ENCODE measurements around the gene PRSS2. TPM values are rescaled to one million over a fixed set of nuclear protein-coding genes. Genes with fewer than 3 reads are reported as not detected.

PRSS2 gene
- total and polyA plus RNA-seq, 9 of the 15 experiments (the other 6 are each of a cell fraction or from before 2014, with no cell fraction given) = 1.3 to 23.9 (median 3.8) TPM

DNA sequence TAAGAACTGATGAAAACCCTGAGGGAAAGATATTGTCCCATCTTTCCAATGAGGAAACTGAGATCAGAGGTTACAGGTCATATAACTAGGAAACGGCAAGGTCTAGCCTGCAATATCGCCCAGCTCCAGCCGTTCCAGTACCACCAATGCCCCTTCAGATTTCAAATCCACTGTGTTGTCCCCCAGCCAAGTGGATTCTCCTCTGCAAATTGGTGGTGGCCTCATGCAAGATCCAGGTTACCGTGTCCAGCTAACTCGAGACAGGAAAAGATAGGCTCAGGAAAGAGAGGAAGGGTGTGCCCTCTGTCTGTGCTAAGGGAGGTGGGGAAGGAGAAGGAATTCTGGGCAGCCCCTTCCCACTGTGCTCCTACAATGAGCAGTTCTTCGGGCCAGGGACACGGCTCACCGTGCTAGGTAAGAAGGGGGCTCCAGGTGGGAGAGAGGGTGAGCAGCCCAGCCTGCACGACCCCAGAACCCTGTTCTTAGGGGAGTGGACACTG, 25.3 kb downstream of the PRSS2 start:
- Histone ChIP-seq H3K9ac (ENCODE audit: insufficient read depth in 1 of 2, low read depth in 2 of 2, low read length in 2 of 2) (no peak overlapping the region), H3K36me3 (ENCODE audit: control insufficient read depth, insufficient read depth, low read length) (no peaks in the 10 kb centered on the region), H3K4me2 (ENCODE audit: insufficient read depth, low read length) (no peak overlapping the region), H3K9me3 (replicated peaks; ENCODE audit: control insufficient read depth, insufficient read depth, low read depth, low read length) (no peaks in the 10 kb centered on the region), H4K20me1 (replicated peaks; ENCODE audit: control insufficient read depth, insufficient read depth, low read length) (no peaks in the 10 kb centered on the region), H3K4me1 (replicated peaks in 1 of 2; ENCODE audit: control insufficient read depth in 2 of 2, insufficient read depth in 2 of 2, low read length in 2 of 2) (peaks cover 0 to 10% of the 10 kb centered on the region in 2 experiments; a peak in 2 of 5 replicates), H2AFZ (ENCODE audit: low read depth, low read length) (no peak overlapping the region), H3K4me3 (no peak overlapping the region), H3K27ac (ENCODE audit: extremely low read depth, low read depth, low read length) (no peak overlapping the region), H3K79me2 (ENCODE audit: control insufficient read depth, insufficient read depth, low read length) (no peaks in the 10 kb centered on the region), H3K27me3 (ENCODE audit: control insufficient read depth in 2 of 2, insufficient read depth in 2 of 2, low read length in 2 of 2) (peaks cover 9 to 43% of the 10 kb centered on the region in 2 experiments), H3K9me1 (ENCODE audit: control insufficient read depth, insufficient read depth, low read length) (no peaks in the 10 kb centered on the region)
- TF ChIP-seq, protein P1, sequence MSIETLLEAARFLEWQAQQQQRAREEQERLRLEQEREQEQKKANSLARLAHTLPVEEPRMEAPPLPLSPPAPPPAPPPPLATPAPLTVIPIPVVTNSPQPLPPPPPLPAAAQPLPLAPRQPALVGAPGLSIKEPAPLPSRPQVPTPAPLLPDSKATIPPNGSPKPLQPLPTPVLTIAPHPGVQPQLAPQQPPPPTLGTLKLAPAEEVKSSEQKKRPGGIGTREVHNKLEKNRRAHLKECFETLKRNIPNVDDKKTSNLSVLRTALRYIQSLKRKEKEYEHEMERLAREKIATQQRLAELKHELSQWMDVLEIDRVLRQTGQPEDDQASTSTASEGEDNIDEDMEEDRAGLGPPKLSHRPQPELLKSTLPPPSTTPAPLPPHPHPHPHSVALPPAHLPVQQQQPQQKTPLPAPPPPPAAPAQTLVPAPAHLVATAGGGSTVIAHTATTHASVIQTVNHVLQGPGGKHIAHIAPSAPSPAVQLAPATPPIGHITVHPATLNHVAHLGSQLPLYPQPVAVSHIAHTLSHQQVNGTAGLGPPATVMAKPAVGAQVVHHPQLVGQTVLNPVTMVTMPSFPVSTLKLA (conservative IDR thresholded peaks at IDR 0.05) = no peak
- TF ChIP-seq, protein P2, sequence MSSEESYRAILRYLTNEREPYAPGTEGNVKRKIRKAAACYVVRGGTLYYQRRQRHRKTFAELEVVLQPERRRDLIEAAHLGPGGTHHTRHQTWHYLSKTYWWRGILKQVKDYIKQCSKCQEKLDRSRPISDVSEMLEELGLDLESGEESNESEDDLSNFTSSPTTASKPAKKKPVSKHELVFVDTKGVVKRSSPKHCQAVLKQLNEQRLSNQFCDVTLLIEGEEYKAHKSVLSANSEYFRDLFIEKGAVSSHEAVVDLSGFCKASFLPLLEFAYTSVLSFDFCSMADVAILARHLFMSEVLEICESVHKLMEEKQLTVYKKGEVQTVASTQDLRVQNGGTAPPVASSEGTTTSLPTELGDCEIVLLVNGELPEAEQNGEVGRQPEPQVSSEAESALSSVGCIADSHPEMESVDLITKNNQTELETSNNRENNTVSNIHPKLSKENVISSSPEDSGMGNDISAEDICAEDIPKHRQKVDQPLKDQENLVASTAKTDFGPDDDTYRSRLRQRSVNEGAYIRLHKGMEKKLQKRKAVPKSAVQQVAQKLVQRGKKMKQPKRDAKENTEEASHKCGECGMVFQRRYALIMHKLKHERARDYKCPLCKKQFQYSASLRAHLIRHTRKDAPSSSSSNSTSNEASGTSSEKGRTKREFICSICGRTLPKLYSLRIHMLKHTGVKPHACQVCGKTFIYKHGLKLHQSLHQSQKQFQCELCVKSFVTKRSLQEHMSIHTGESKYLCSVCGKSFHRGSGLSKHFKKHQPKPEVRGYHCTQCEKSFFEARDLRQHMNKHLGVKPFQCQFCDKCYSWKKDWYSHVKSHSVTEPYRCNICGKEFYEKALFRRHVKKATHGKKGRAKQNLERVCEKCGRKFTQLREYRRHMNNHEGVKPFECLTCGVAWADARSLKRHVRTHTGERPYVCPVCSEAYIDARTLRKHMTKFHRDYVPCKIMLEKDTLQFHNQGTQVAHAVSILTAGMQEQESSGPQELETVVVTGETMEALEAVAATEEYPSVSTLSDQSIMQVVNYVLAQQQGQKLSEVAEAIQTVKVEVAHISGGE (CRISPR knock-in tag; IDR thresholded peaks at IDR 0.05) = no peak
- no peak for TF ChIP-seq MAFK (IDR thresholded peaks at IDR 0.05; ENCODE audit: low read length)
- TF ChIP-seq, protein P3, sequence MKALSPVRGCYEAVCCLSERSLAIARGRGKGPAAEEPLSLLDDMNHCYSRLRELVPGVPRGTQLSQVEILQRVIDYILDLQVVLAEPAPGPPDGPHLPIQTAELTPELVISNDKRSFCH (CRISPR knock-in tag; IDR thresholded peaks at IDR 0.05) = no peak
- TF ChIP-seq, protein P3 (tag; IDR thresholded peaks at IDR 0.05) = 0 out of 2 replicates have a peak, but pooled peaks have one; percentile 2
- no TSS peak for BruUV-seq (replicated peaks)
- DNase-seq (ENCODE audit: extremely low read depth in 1 of 4, low spot score in 3 of 4) = no peak
- in situ Hi-C loops (cut with MboI) = loop anchor here (25.0 kb wide), 1 partner anchor 159 kb away; no protein-coding TSS in a partner anchor
- CTCF ChIA-PET (ENCODE audit: low intra/inter-chr PET ratio) = no interaction called here
- POLR2A ChIA-PET = no interaction called here
- 20% methylated on average over 9 of the region's 9 CpGs for WGBS (ENCODE audit: insufficient coverage, low coverage, missing lambda C conversion rate)
- FAIRE-seq = no peak
- ATAC-seq = no peak
- intact Hi-C loops (cut with micrococcal nuclease) = no loop called here

Data from K562 (cell line).